Stomach (tissue), 9 donors: Measurements from ENCODE around the gene C11orf54. TPM values are rescaled to one million over a fixed set of nuclear protein-coding genes. Genes with fewer than 3 reads are reported as not detected.

Source experiments
- DNase-seq, 2 donors: peaks; one replicate each; pipeline versions ENCODE4 v3.0.0 to v3.0.0-alpha.2; 2013 to 2019
- H3K27ac ChIP-seq, 5 donors: fragments of 200-600 bp in 4 of 5; sonication (generic) in 4 of 5; one replicate each; pipeline ENCODE4 v1.5.1; 2013 to 2019; ENCODE audit warnings: mild to moderate bottlenecking in 1 of 5, moderate library complexity in 1 of 5
- H3K27me3 ChIP-seq, 3 donors: fragments of 200-600 bp; sonication (generic); one replicate each; pipeline ENCODE4 v1.5.1; 2017 to 2019; ENCODE audit warnings: mixed run types in 1 of 3
- H3K36me3 ChIP-seq, 4 donors: fragments of 200-600 bp; sonication (generic); 1 replicate in 3 of 4; 2 replicates in 1 of 4; pipeline ENCODE4 v1.5.1; 2016 to 2019
- H3K4me1 ChIP-seq, 4 donors: fragments of 200-600 bp; sonication (generic); one replicate each; pipeline ENCODE4 v1.5.1; 2016 to 2019
- H3K4me3 ChIP-seq, 4 donors: fragments of 200-600 bp; sonication (generic) in 3 of 4; one replicate each; pipeline ENCODE4 v1.5.1; 2016 to 2019; ENCODE audit warnings: mild to moderate bottlenecking in 1 of 4
- H3K9me3 ChIP-seq, 4 donors: fragments of 200-600 bp; sonication (generic); one replicate each; pipeline ENCODE4 v1.5.1; 2016 to 2019
- EP300 ChIP-seq: sonication (generic); formaldehyde crosslinking; IDR thresholded peaks from one replicate; pipeline ENCODE4 v1.6.1; 2017; ENCODE audit warnings: antibody characterized with exemption
- POLR2A ChIP-seq, 4 donors: fragments of 450-650 bp; IDR thresholded peaks; one replicate each; pipeline ENCODE4 v1.6.1; 2016; ENCODE audit warnings: antibody characterized with exemption in 4 of 4, control low read depth in 2 of 4, mild to moderate bottlenecking in 1 of 4, moderate library complexity in 1 of 4
- POLR2AphosphoS5 ChIP-seq, 3 donors: sonication (generic); formaldehyde crosslinking; IDR thresholded peaks; one replicate each; pipeline ENCODE4 v1.6.1; 2016; ENCODE audit warnings: antibody characterized with exemption in 3 of 3
- WGBS, 5 donors: extraction: QIAGEN DNeasy Blood & Tissue Kit in 3 of 5; methylation state at CpG; one replicate each; pipeline versions ENCODE4 v1.1.5 to v1.1.7; 2013 to 2018; 5-methylcytosine and 5-hydroxymethylcytosine counted together
- intact Hi-C: fragments of 100-400 bp; cut with DNase I; formaldehyde crosslinking; loops from one replicate; pipeline ENCODE4 v1.15.1; 2023; ENCODE audit warnings: low total_unique reads
- polyA plus RNA-seq, 3 donors: library from polyadenylated mRNA; stranded (reverse); fragments of 200-250 nt; gene quantifications; one replicate each; pipeline ENCODE4 v1.2.3, GENCODE V29; 2013
- total RNA-seq, 5 donors: library from RNA; depleted of rRNA; stranded (reverse); fragments of >200 nt; gene quantifications; one replicate each; pipeline versions ENCODE4 v1.1.0 to v1.2.3, GENCODE V29; 2014 to 2016
- TF ChIP-seq, protein P1 (sequence below), 7 experiments: fragments of 450-650 bp in 4 of 7; fragments of 200-600 bp in 3 of 7; sonication (generic) in 3 of 7; IDR thresholded peaks; one replicate each; pipeline ENCODE4 v1.5.1; 2016 to 2019; ENCODE audit warnings: antibody characterized with exemption in 7 of 7, control low read depth in 2 of 7, mild to moderate bottlenecking in 1 of 7
- donor health status: healthy with polysubstance abuse.
- donor health status: Bipolar disorder and iron deficiency.
- donor health status: healthy.

The C11orf54 gene
- total and polyA plus RNA-seq, 8 donors: 11.5 to 236 (median 27.8) TPM

DNA sequence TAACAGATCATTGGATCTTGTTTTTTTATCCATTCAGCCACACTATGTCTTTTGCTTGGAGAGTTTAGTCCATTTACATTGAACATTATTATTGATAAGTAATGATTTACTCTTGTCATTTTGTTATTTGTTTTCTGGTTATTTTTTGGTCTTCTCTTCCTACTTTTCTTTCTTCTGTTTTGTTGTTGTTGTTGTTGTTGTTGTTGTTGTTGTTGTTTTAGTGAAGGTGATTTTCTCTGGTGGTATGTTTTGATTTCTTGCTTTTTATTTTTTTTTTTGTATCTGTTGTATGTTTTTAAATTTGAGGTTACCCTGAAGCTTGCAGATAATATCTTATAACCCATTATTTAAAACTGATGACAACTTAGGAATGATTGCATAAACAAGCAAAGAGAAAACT is 28.8 kb upstream of the C11orf54 start:
- Histone ChIP-seq H3K36me3 (peaks cover 17 to 87% (median 80%) of the 10 kb centered on the region in 4 donors), H3K4me1 (no peaks in the 10 kb centered on the region), H3K4me3 (no peak overlapping the region), H3K27me3 (no peaks in the 10 kb centered on the region), H3K9me3 (peaks cover 0 to 28% (median 18%) of the 10 kb centered on the region in 4 donors), H3K27ac (no peak overlapping the region)
- intact Hi-C loops: no loop called here
- TF ChIP-seq POLR2A (IDR thresholded peaks at IDR 0.05): no peak
- TF ChIP-seq POLR2AphosphoS5 (IDR thresholded peaks at IDR 0.05): no peak
- no peak for TF ChIP-seq EP300
- TF ChIP-seq, protein P1, sequence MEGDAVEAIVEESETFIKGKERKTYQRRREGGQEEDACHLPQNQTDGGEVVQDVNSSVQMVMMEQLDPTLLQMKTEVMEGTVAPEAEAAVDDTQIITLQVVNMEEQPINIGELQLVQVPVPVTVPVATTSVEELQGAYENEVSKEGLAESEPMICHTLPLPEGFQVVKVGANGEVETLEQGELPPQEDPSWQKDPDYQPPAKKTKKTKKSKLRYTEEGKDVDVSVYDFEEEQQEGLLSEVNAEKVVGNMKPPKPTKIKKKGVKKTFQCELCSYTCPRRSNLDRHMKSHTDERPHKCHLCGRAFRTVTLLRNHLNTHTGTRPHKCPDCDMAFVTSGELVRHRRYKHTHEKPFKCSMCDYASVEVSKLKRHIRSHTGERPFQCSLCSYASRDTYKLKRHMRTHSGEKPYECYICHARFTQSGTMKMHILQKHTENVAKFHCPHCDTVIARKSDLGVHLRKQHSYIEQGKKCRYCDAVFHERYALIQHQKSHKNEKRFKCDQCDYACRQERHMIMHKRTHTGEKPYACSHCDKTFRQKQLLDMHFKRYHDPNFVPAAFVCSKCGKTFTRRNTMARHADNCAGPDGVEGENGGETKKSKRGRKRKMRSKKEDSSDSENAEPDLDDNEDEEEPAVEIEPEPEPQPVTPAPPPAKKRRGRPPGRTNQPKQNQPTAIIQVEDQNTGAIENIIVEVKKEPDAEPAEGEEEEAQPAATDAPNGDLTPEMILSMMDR (IDR thresholded peaks at IDR 0.05): no peak
- no peak for DNase-seq

DNA sequence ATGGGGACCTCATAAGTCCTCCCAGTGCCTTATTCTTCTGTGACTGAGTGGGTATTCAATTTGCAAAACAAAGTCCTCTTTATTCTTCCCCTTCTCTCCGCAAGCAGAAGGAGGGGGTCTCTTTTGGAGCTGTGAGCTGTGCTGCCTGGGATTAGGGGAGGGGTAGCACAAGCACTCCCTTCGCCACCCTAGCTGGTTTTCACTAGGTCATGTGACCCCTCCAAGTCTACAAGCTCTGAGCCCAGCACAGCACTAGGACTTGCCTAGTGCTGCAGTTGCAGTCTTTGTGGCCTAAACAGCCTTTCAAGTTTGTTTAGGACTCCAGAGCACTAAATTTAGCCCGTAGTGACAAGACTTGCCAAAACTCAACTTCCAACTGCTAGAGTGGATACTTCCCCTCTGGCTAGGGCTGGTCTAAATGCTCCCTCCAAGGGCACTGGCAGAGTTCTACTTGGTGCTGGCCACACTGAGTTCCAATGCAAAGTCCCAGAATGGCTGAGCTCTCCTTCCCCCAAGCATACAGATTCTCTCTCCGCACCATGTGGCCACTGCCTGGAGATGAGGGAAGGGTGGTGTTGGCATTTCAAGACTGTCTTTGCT is 25.6 kb upstream of the C11orf54 start:
- Histone ChIP-seq H3K27me3 (no peaks in the 10 kb centered on the region), H3K36me3 (peaks cover 11 to 77% (median 60%) of the 10 kb centered on the region in 4 donors), H3K4me1 (no peaks in the 10 kb centered on the region), H3K4me3 (no peak overlapping the region), H3K9me3 (no peaks in the 10 kb centered on the region), H3K27ac (no peak overlapping the region)
- intact Hi-C loops: no loop called here
- DNase-seq: no peak
- 86 to 100% (median 94%) methylated on average over 3 to 4 of the region's 4 CpGs for WGBS, 5 donors
- TF ChIP-seq EP300 (no peak), POLR2AphosphoS5 (IDR thresholded peaks at IDR 0.05) (no peak), POLR2A (IDR thresholded peaks at IDR 0.05) (no peak)
- TF ChIP-seq, protein P1 (IDR thresholded peaks at IDR 0.05): no peak

DNA sequence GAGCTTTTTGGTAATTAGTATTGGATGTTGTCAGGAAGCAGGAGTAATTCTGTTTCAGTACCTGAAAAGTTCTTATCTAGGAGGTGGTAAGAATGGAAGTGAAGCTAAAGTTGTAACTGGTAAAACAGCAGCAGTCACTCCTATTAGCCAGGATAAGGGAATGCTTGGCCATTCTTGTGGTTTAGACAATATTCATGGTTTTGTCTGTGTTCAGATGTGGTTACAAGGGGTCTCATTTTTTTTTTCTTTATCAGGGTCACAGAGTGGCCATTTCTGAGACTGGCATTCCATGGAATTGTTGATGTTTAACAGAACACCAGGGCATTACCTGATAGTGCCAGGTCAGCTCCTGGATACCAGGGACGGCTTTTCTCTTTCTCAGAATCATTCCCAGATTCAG is 24.0 kb upstream of the C11orf54 start:
- no peaks in the 10 kb centered on the region for H3K4me1 ChIP-seq
- no peak for DNase-seq
- H3K27me3 ChIP-seq: no peaks in the 10 kb centered on the region
- TF ChIP-seq, protein P1 (IDR thresholded peaks at IDR 0.05): no peak
- TF ChIP-seq POLR2A (IDR thresholded peaks at IDR 0.05): no peak
- no peak for TF ChIP-seq EP300
- no peak for TF ChIP-seq POLR2AphosphoS5 (IDR thresholded peaks at IDR 0.05)
- H3K27ac ChIP-seq: no peak overlapping the region
- no peaks in the 10 kb centered on the region for H3K9me3 ChIP-seq
- H3K4me3 ChIP-seq: no peak overlapping the region
- intact Hi-C loops: no loop called here
- H3K36me3 ChIP-seq: peaks cover 11 to 72% (median 58%) of the 10 kb centered on the region in 4 donors
- WGBS, 5 donors: 92 to 100% (median 98%) methylated on average over 1 of the region's 1 CpG

DNA sequence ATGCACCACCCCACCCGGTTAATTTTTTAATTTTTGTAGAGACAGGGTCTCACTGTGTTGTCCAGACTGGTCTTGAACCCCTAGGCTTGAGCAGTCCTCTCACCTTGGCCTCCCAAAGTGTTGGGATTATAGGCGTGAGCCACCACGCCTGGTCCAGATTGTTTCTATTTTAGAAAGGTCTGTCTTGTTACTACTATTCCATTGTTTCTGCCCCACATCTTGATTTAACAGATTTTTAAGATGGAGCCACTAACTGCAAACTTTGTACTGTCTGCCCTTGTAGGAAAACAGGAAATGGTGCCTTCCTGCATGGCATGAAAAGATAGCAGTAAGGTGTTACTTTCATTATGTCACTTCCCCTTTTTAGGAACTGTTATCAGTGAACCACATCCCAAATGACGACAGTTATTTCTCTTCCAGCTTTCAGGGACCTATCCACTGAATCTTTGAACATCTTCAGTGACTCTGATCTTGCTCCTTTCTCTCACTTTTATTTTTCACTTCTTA is 23.4 kb upstream of the C11orf54 start:
- Histone ChIP-seq H3K27me3 (no peaks in the 10 kb centered on the region), H3K36me3 (peaks cover 11 to 76% (median 63%) of the 10 kb centered on the region in 4 donors), H3K27ac (peak overlapping the region in 1 of 5 donors; percentile 8), H3K4me1 (no peaks in the 10 kb centered on the region), H3K4me3 (no peak overlapping the region), H3K9me3 (no peaks in the 10 kb centered on the region)
- 75 to 88% (median 83%) methylated on average over 4 of the region's 4 CpGs for WGBS, 5 donors
- TF ChIP-seq POLR2A (IDR thresholded peaks at IDR 0.05) (no peak), POLR2AphosphoS5 (IDR thresholded peaks at IDR 0.05) (no peak), EP300 (no peak)
- TF ChIP-seq, protein P1 (IDR thresholded peaks at IDR 0.05): no peak
- intact Hi-C loops: no loop called here
- peak in 1 of 2 donors; percentile 12 for DNase-seq
